Iris pigment epithelial cell (primary cell): ENCODE data around the gene SLC30A5.
"Not testable (repeated sequence)": the region's sequence is repeated elsewhere in the genome, so short reads cannot be mapped to it uniquely, and the experiment has no call there.

ENCODE experiments used
- DNase-seq: peaks from one replicate; pipeline ENCODE4 v3.0.0-alpha.2; 2011; ENCODE audit warnings: low read depth

Gene SLC30A5

GRCh38 chr5:69093771-69094482 is at the start of gene SLC30A5:
SLC30A5 (plus strand) TSS chr5:69094014; CDS start chr5:69094256, 242 bp downstream.
- peak; percentile 100 for DNase-seq

- DNase-seq = not testable (repeated sequence)
Measured at GRCh38 chr5:69045213-69045612, 48.6 kb upstream of the SLC30A5 start.

- peak; percentile 26 for DNase-seq
Measured at GRCh38 chr5:69046375-69046957, 47.3 kb upstream of the SLC30A5 start.

GRCh38 chr5:69048230-69048629 is 45.6 kb upstream of the SLC30A5 start:
- no peak for DNase-seq

GRCh38 chr5:69049151-69049550 is 44.7 kb upstream of the SLC30A5 start:
- peak; percentile 10 for DNase-seq

GRCh38 chr5:69049796-69050195 is 44.0 kb upstream of the SLC30A5 start:
- DNase-seq = no peak

GRCh38 chr5:69050214-69050613 is 43.6 kb upstream of the SLC30A5 start:
- no peak for DNase-seq

- DNase-seq = no peak
Measured at GRCh38 chr5:69052181-69052580, 41.6 kb upstream of the SLC30A5 start.

GRCh38 chr5:69074664-69075521 is 18.9 kb upstream of the SLC30A5 start:
- no peak for DNase-seq

GRCh38 chr5:69075522-69076179 is 18.2 kb upstream of the SLC30A5 start:
- no peak for DNase-seq

GRCh38 chr5:69078921-69079540 is 14.8 kb upstream of the SLC30A5 start:
- DNase-seq = peak; percentile 3

GRCh38 chr5:69079556-69079955 is 14.3 kb upstream of the SLC30A5 start:
- DNase-seq = no peak

- peak; percentile 10 for DNase-seq
Measured at GRCh38 chr5:69083412-69083811, 10.4 kb upstream of the SLC30A5 start.

GRCh38 chr5:69084195-69084594 is 9.6 kb upstream of the SLC30A5 start:
- no peak for DNase-seq

GRCh38 chr5:69084903-69085302 is 8.9 kb upstream of the SLC30A5 start:
- no peak for DNase-seq

GRCh38 chr5:69086206-69086605 is 7.6 kb upstream of the SLC30A5 start:
- no peak for DNase-seq

GRCh38 chr5:69088006-69088405 is 5.8 kb upstream of the SLC30A5 start:
- not testable (repeated sequence) for DNase-seq

GRCh38 chr5:69090158-69090557 is 3.7 kb upstream of the SLC30A5 start:
- DNase-seq = no peak

- no peak for DNase-seq
Measured at GRCh38 chr5:69091771-69092170, 2.0 kb upstream of the SLC30A5 start.

- DNase-seq = no peak
Measured at GRCh38 chr5:69092969-69093368, 845 bp upstream of the SLC30A5 start.

GRCh38 chr5:69099302-69099701 is 5.5 kb downstream of the SLC30A5 start:
- DNase-seq = no peak

- DNase-seq = no peak
Measured at GRCh38 chr5:69103521-69103920, 9.7 kb downstream of the SLC30A5 start.
